Transverse colon (tissue), 4 donors: Measurements from ENCODE around the gene C2.

Experiments
- POLR2A ChIP-seq: fragments of 450-650 bp; IDR thresholded peaks from one replicate; pipeline ENCODE4 v1.6.1; 2016; ENCODE audit warnings: antibody characterized with exemption, mild to moderate bottlenecking, moderate library complexity
- POLR2AphosphoS5 ChIP-seq, 3 donors: sonication (generic); formaldehyde crosslinking; IDR thresholded peaks; one replicate each; pipeline ENCODE4 v1.6.1; 2016; ENCODE audit warnings: antibody characterized with exemption in 3 of 3
- TF ChIP-seq, protein P1 (sequence below), 5 experiments: fragments of 200-600 bp in 3 of 5; fragments of 450-650 bp in 2 of 5; sonication (generic) in 3 of 5; IDR thresholded peaks; 1 replicate in 2 of 5; 2 replicates in 3 of 5; pipeline ENCODE4 v1.5.1; 2016 to 2017; ENCODE audit warnings: antibody characterized with exemption in 5 of 5, inconsistent platforms in 3 of 5, mild to moderate bottlenecking in 2 of 5, moderate library complexity in 1 of 5

DNA sequence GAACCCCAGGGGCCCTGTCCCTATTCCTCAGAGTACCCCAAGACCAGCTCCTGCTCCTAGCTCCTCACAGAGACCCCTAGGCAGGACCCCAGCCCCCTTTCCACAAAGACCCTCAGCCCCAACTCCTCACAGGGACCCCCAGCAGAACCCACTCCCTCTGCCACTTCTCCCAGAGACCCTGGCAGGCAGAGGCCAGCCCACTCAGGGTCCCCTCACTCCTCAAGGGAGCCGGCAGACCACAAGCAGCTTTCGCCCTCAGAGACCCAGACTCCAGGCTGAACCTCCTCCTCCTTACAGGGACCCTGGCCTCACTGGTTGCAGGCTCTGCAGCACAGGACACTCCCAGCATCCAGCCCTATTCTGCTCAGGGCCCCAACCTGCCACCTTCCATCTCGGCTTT, 49.3 kb upstream of the C2 start:
- TF ChIP-seq, protein P1, sequence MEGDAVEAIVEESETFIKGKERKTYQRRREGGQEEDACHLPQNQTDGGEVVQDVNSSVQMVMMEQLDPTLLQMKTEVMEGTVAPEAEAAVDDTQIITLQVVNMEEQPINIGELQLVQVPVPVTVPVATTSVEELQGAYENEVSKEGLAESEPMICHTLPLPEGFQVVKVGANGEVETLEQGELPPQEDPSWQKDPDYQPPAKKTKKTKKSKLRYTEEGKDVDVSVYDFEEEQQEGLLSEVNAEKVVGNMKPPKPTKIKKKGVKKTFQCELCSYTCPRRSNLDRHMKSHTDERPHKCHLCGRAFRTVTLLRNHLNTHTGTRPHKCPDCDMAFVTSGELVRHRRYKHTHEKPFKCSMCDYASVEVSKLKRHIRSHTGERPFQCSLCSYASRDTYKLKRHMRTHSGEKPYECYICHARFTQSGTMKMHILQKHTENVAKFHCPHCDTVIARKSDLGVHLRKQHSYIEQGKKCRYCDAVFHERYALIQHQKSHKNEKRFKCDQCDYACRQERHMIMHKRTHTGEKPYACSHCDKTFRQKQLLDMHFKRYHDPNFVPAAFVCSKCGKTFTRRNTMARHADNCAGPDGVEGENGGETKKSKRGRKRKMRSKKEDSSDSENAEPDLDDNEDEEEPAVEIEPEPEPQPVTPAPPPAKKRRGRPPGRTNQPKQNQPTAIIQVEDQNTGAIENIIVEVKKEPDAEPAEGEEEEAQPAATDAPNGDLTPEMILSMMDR (IDR thresholded peaks at IDR 0.05): no peak
- TF ChIP-seq POLR2A (no peak), POLR2AphosphoS5 (IDR thresholded peaks at IDR 0.05) (no peak)
